HCT116 (cell line): ENCODE measurements around the gene COL4A3. TPM values are rescaled to one million over a fixed set of nuclear protein-coding genes. Genes with fewer than 3 reads are reported as not detected.
A peak's percentile ranks its signal among the peaks of the same experiment; 100 is the strongest.

Experiments
- ATAC-seq: fragments of 200-7000 bp; cut with Tn5 transposase; 2 replicates; pipeline ENCODE4 v1.9.1; 2020; ENCODE audit warnings: mild to moderate bottlenecking, moderate library complexity
- BruUV-seq: library from RNA; stranded (reverse); fragments of 400-500 nt; replicated peaks from 2 replicates; lab custom pipeline; 2021; lab: Mats Ljungman, UMichigan
- CTCF ChIA-PET: fragments of 300-600 bp; sonication (Branson Sonifier 250); formaldehyde crosslinking; loops from one replicate; lab custom pipeline; 2021; ENCODE audit warnings: antibody characterized with exemption; lab: Charles Lee
- POLR2A ChIA-PET: fragments of 300-600, 350-600 bp; sonication (Branson Sonifier 250); formaldehyde crosslinking; loops from one replicate; lab custom pipeline; 2021; ENCODE audit warnings: antibody characterized with exemption; lab: Charles Lee
- RAD21 ChIA-PET, 2 experiments: fragments of 300-600 bp; sonication (Branson Sonifier 250); formaldehyde crosslinking; loops; one replicate each; lab custom pipeline; 2023; ENCODE audit warnings: low total read pairs in 2 of 2; ENCODE audit not compliant: uncharacterized antibody in 2 of 2, unreplicated experiment in 2 of 2, low non-redundant PET in 1 of 2; lab: Charles Lee
- DNase-seq: peaks from one replicate; pipeline ENCODE4 v3.0.0-alpha.2; 2010; ENCODE audit warnings: low read depth, low spot score
- H2AFZ ChIP-seq: fragments of 200-600 bp; shearing (Covaris generic), sonication (generic); 2 replicates; pipeline ENCODE4 v1.6.1; 2017; ENCODE audit warnings: low read depth, mixed run types, mixed read lengths, antibody characterized with exemption, low read length; ENCODE audit not compliant: poor library complexity, severe bottlenecking
- H3K27ac ChIP-seq: 2 replicates; pipeline ENCODE4 v1.5.1; 2012; ENCODE audit warnings: low read depth, low read length
- H3K27me3 ChIP-seq: fragments of 200-600 bp; sonication (generic); 2 replicates; pipeline ENCODE4 v1.6.1; 2016; ENCODE audit warnings: mixed run types, low read length, mixed read lengths; ENCODE audit not compliant: insufficient read depth
- H3K36me3 ChIP-seq, 2 experiments: fragments of 200-500 bp in 1 of 2; fragments of 200-600 bp in 1 of 2; sonication (Bioruptor generic) in 1 of 2; sonication (generic) in 1 of 2; 2 replicates each; pipeline versions ENCODE4 v1.5.1 to v1.6.1; 2014 to 2016; ENCODE audit warnings: low read length in 2 of 2, inconsistent platforms in 1 of 2, mixed read lengths in 1 of 2, mixed run types in 1 of 2; ENCODE audit not compliant: insufficient read depth in 2 of 2, control insufficient read depth in 1 of 2
- H3K4me1 ChIP-seq, 2 experiments: fragments of 200-600 bp in 1 of 2; sonication (generic) in 1 of 2; 2 replicates each; pipeline versions ENCODE4 v1.5.1 to v1.6.1; 2012 to 2017; ENCODE audit warnings: low read length in 2 of 2, inconsistent platforms in 1 of 2, mild to moderate bottlenecking in 1 of 2, mixed read lengths in 1 of 2, mixed run types in 1 of 2, moderate library complexity in 1 of 2; ENCODE audit not compliant: insufficient read depth in 2 of 2, control insufficient read depth in 1 of 2
- H3K4me2 ChIP-seq: fragments of 200-600 bp; sonication (generic); 2 replicates; pipeline ENCODE4 v1.6.1; 2017; ENCODE audit warnings: mixed run types, low read length, mixed read lengths
- H3K4me3 ChIP-seq, 2 experiments: fragments of 200-600 bp in 1 of 2; sonication (generic) in 1 of 2; replicated peaks in 1 of 2; 2 replicates each; pipeline ENCODE4 v1.5.1; 2011 to 2016; ENCODE audit warnings: low read length in 2 of 2, control low read depth in 1 of 2, low read depth in 1 of 2, mild to moderate bottlenecking in 1 of 2, mixed read lengths in 1 of 2, mixed run types in 1 of 2
- H3K79me2 ChIP-seq: fragments of 200-600 bp; sonication (generic); 2 replicates; pipeline ENCODE4 v1.6.1; 2017; ENCODE audit warnings: mild to moderate bottlenecking, mixed run types, low read length, moderate library complexity, mixed read lengths; ENCODE audit not compliant: insufficient read depth
- H3K9ac ChIP-seq: fragments of 200-600 bp; sonication (generic); 2 replicates; pipeline ENCODE4 v1.6.1; 2016; ENCODE audit warnings: low read length, mixed read lengths
- H3K9me2 ChIP-seq: fragments of 200-600 bp; sonication (generic), shearing (Covaris generic); 2 replicates; pipeline ENCODE4 v1.6.1; 2017; ENCODE audit warnings: mixed run types, mild to moderate bottlenecking, moderate library complexity; ENCODE audit not compliant: insufficient read depth
- H3K9me3 ChIP-seq, 2 experiments: fragments of 200-500 bp in 1 of 2; fragments of 200-600 bp in 1 of 2; sonication (Bioruptor generic) in 1 of 2; sonication (generic) in 1 of 2; 2 replicates each; pipeline ENCODE4 v1.6.1; 2014 to 2017; ENCODE audit warnings: low read length in 2 of 2, mixed read lengths in 2 of 2, inconsistent platforms in 1 of 2, low read depth in 1 of 2, mild to moderate bottlenecking in 1 of 2, mixed run types in 1 of 2, moderate library complexity in 1 of 2; ENCODE audit not compliant: control insufficient read depth in 1 of 2, insufficient read depth in 1 of 2
- H4K20me1 ChIP-seq: fragments of 200-600 bp; sonication (generic), shearing (Covaris generic); 2 replicates; pipeline ENCODE4 v1.6.1; 2017; ENCODE audit warnings: mixed run types, mild to moderate bottlenecking, moderate library complexity; ENCODE audit not compliant: insufficient read depth
- EZH2 ChIP-seq: fragments of 200-600 bp; sonication (generic); IDR thresholded peaks from 2 replicates; pipeline ENCODE4 v1.6.1; 2017; ENCODE audit warnings: antibody characterized with exemption, mixed run types
- FOSL1 ChIP-seq: IDR thresholded peaks from 2 replicates; pipeline ENCODE4 v1.6.1; 2012; ENCODE audit warnings: low read depth
- SP1 ChIP-seq: IDR thresholded peaks from 2 replicates; pipeline ENCODE4 v1.6.1; 2012; ENCODE audit warnings: low read depth
- SRF ChIP-seq: IDR thresholded peaks from 2 replicates; pipeline ENCODE4 v1.6.1; 2012; ENCODE audit warnings: low read depth
- TCF7L2 ChIP-seq: IDR thresholded peaks from 2 replicates; pipeline ENCODE4 v1.7.0; 2011; ENCODE audit warnings: borderline replicate concordance, inconsistent platforms; ENCODE audit not compliant: insufficient read depth, insufficient read length; ENCODE audit errors: extremely low read depth
- intact Hi-C: fragments of 100-400 bp; cut with micrococcal nuclease; formaldehyde crosslinking; loops from 2 replicates; pipeline ENCODE4 v1.10.0; 2022
- total RNA-seq: library from RNA; stranded (reverse); gene quantifications from one replicate; pipeline ENCODE4 v1.2.1, GENCODE V29; 2021; ENCODE audit not compliant: unreplicated experiment
- TF ChIP-seq, protein P1 (sequence below), 3 experiments: fragments of 200-600 bp in 1 of 3; sonication (generic) in 1 of 3; IDR thresholded peaks in 2 of 3; conservative IDR thresholded peaks in 1 of 3; 2 replicates each; pipeline ENCODE4 v1.5.1; 2012 to 2017; ENCODE audit warnings: low read depth in 2 of 3, low read length in 2 of 3, antibody characterized with exemption in 1 of 3, borderline replicate concordance in 1 of 3, control low read depth in 1 of 3, mild to moderate bottlenecking in 1 of 3, mixed read lengths in 1 of 3, mixed run types in 1 of 3, moderate library complexity in 1 of 3; ENCODE audit not compliant: insufficient read depth in 1 of 3
- TF ChIP-seq, protein P2 (sequence below): IDR thresholded peaks from 2 replicates; pipeline ENCODE4 v1.6.1; 2012; ENCODE audit warnings: low read depth

COL4A3 gene
- total RNA-seq, 1 experiment from 2014 or later, result 4.9 TPM

DNA sequence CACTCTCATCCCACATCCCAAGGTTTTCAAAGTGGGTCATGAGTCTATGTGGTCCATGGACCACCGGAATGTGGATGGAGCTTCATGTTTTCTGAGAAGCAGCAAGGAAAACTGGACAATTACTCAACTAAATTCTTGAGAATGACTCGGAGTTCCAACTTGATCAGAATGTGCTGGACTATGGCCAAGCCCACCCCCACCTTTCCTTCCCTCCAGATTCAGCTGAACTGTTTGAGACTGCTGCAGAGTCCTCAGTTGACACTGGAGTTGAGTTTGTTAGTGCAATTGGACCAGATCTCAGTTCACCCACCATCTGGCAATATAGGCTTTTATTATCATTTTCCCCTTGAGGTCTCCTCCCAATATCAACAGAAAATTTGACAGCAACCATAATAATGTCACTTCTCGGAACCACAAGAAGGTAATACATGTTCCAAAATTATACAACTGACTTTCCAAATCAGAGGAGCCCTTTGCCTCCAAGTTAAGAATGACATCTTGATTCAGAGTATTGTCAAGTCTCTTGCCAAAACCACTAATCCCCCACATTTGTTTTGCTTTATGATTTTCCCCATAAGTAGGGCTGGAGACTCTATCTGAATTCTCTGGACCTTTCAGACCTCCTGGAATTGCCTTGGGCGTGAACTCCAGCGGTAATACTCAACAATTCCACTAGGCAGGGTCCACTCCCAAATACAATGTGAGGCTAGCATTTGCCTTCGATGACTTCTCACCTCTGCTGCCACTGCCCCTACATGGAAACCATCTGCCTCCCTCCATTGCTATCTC, 9.2 kb upstream of the COL4A3 start:
- H3K79me2 ChIP-seq, result no peaks in the 10 kb centered on the region
- no peak overlapping the region for H3K4me3 ChIP-seq
- TF ChIP-seq SRF (no peak), EZH2 (no peak), TCF7L2 (no peak), FOSL1 (no peak), SP1 (no peak)
- TF ChIP-seq, protein P1, sequence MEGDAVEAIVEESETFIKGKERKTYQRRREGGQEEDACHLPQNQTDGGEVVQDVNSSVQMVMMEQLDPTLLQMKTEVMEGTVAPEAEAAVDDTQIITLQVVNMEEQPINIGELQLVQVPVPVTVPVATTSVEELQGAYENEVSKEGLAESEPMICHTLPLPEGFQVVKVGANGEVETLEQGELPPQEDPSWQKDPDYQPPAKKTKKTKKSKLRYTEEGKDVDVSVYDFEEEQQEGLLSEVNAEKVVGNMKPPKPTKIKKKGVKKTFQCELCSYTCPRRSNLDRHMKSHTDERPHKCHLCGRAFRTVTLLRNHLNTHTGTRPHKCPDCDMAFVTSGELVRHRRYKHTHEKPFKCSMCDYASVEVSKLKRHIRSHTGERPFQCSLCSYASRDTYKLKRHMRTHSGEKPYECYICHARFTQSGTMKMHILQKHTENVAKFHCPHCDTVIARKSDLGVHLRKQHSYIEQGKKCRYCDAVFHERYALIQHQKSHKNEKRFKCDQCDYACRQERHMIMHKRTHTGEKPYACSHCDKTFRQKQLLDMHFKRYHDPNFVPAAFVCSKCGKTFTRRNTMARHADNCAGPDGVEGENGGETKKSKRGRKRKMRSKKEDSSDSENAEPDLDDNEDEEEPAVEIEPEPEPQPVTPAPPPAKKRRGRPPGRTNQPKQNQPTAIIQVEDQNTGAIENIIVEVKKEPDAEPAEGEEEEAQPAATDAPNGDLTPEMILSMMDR (IDR thresholded peaks at IDR 0.05 in 2 of 3, conservative IDR thresholded peaks at IDR 0.05 in 1 of 3; ENCODE audit: borderline replicate concordance in 1 of 3, insufficient read depth in 1 of 3, low read depth in 2 of 3, low read length in 2 of 3), result peak in 1 of 3 experiments; percentile 41; a peak in 3 of 6 replicates
- TF ChIP-seq, protein P2, sequence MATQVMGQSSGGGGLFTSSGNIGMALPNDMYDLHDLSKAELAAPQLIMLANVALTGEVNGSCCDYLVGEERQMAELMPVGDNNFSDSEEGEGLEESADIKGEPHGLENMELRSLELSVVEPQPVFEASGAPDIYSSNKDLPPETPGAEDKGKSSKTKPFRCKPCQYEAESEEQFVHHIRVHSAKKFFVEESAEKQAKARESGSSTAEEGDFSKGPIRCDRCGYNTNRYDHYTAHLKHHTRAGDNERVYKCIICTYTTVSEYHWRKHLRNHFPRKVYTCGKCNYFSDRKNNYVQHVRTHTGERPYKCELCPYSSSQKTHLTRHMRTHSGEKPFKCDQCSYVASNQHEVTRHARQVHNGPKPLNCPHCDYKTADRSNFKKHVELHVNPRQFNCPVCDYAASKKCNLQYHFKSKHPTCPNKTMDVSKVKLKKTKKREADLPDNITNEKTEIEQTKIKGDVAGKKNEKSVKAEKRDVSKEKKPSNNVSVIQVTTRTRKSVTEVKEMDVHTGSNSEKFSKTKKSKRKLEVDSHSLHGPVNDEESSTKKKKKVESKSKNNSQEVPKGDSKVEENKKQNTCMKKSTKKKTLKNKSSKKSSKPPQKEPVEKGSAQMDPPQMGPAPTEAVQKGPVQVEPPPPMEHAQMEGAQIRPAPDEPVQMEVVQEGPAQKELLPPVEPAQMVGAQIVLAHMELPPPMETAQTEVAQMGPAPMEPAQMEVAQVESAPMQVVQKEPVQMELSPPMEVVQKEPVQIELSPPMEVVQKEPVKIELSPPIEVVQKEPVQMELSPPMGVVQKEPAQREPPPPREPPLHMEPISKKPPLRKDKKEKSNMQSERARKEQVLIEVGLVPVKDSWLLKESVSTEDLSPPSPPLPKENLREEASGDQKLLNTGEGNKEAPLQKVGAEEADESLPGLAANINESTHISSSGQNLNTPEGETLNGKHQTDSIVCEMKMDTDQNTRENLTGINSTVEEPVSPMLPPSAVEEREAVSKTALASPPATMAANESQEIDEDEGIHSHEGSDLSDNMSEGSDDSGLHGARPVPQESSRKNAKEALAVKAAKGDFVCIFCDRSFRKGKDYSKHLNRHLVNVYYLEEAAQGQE, result no peak
- H3K36me3 ChIP-seq, result no peaks in the 10 kb centered on the region
- ChIA-PET POLR2A (no interaction called here), CTCF (interaction anchor here (1.1 to 1.3 kb wide), 2 partner anchors 83 to 611 kb away, joined by 3 to 8 read pairs; no protein-coding TSS in a partner anchor), RAD21 (no interaction called here)
- no peaks in the 10 kb centered on the region for H4K20me1 ChIP-seq
- DNase-seq (no peak), ATAC-seq (peak; percentile 64)
- H3K4me1 ChIP-seq, result peaks cover 5 to 29% of the 10 kb centered on the region in 2 experiments; a peak in 3 of 4 replicates
- no peak overlapping the region for H2AFZ ChIP-seq
- H3K9ac ChIP-seq, result no peak overlapping the region
- peak overlapping the region; percentile 21 for H3K4me2 ChIP-seq
- H3K9me3 ChIP-seq, result no peaks in the 10 kb centered on the region
- H3K9me2 ChIP-seq, result no peaks in the 10 kb centered on the region
- no peak overlapping the region for H3K27ac ChIP-seq
- BruUV-seq, result no TSS peak
- H3K27me3 ChIP-seq, result no peaks in the 10 kb centered on the region
- intact Hi-C loops, result no loop called here
